ENCODE results near the gene SULT1C2. TPM values are rescaled to one million over a fixed set of nuclear protein-coding genes. Genes with fewer than 3 reads are reported as not detected.

The SULT1C2 gene
- 1 to 10 TPM in 1 of 4 donors, under 1 TPM in 1, not detected in 2; 0.28 to 2.4 TPM for total RNA-seq

GRCh38 chr2:108288534-108289106 lies at the start of gene SULT1C2:
Gene SULT1C2 (plus strand): TSS chr2:108288895. CDS start chr2:108293668, 4,773 bp downstream.
- DNase-seq (ENCODE audit: low spot score), result no peak
- ATAC-seq (ENCODE audit: low FRiP score), result no peak
- no peak for TF ChIP-seq CTCF (IDR thresholded peaks at IDR 0.05)

- ATAC-seq (ENCODE audit: low FRiP score), result no peak
- no peak for DNase-seq (ENCODE audit: low spot score)
- no peak for TF ChIP-seq CTCF (IDR thresholded peaks at IDR 0.05)
Measured at GRCh38 chr2:108239786-108240185, 48.9 kb upstream of the SULT1C2 start, which contains the start of gene SULT1C3. Gene SULT1C3 (plus strand): TSS chr2:108239968. CDS start chr2:108247195, 7,227 bp downstream.

GRCh38 chr2:108240966-108241365 lies 47.7 kb upstream of the SULT1C2 start:
- ATAC-seq (ENCODE audit: low FRiP score), result no peak
- TF ChIP-seq CTCF (IDR thresholded peaks at IDR 0.05), result no peak
- no peak for DNase-seq (ENCODE audit: low spot score)

GRCh38 chr2:108243566-108243965 lies 45.1 kb upstream of the SULT1C2 start:
- TF ChIP-seq CTCF (IDR thresholded peaks at IDR 0.05), result no peak
- no peak for DNase-seq (ENCODE audit: low spot score)
- no peak for ATAC-seq (ENCODE audit: low FRiP score)

GRCh38 chr2:108244667-108245414 lies 43.9 kb upstream of the SULT1C2 start:
- no peak for ATAC-seq (ENCODE audit: low FRiP score)
- DNase-seq (ENCODE audit: low spot score), result no peak
- no peak for TF ChIP-seq CTCF (IDR thresholded peaks at IDR 0.05)

GRCh38 chr2:108253106-108253505 lies 35.6 kb upstream of the SULT1C2 start:
- no peak for DNase-seq (ENCODE audit: low spot score)
- no peak for TF ChIP-seq CTCF (IDR thresholded peaks at IDR 0.05)
- ATAC-seq (ENCODE audit: low FRiP score), result no peak

All from omental fat pad (tissue), 4 donors.